Stomach (tissue), 9 donors: ENCODE measurements around the gene KCTD5. TPM values are rescaled to one million over a fixed set of nuclear protein-coding genes. Genes with fewer than 3 reads are reported as not detected.

ENCODE experiments used
- DNase-seq, 2 donors: peaks; one replicate each; pipeline versions ENCODE4 v3.0.0 to v3.0.0-alpha.2; 2013 to 2019
- H3K27ac ChIP-seq, 5 donors: fragments of 200-600 bp in 4 of 5; sonication (generic) in 4 of 5; one replicate each; pipeline ENCODE4 v1.5.1; 2013 to 2019; ENCODE audit warnings: mild to moderate bottlenecking in 1 of 5, moderate library complexity in 1 of 5
- H3K27me3 ChIP-seq, 3 donors: fragments of 200-600 bp; sonication (generic); one replicate each; pipeline ENCODE4 v1.5.1; 2017 to 2019; ENCODE audit warnings: mixed run types in 1 of 3
- H3K36me3 ChIP-seq, 4 donors: fragments of 200-600 bp; sonication (generic); 1 replicate in 3 of 4; 2 replicates in 1 of 4; pipeline ENCODE4 v1.5.1; 2016 to 2019
- H3K4me1 ChIP-seq, 4 donors: fragments of 200-600 bp; sonication (generic); one replicate each; pipeline ENCODE4 v1.5.1; 2016 to 2019
- H3K4me3 ChIP-seq, 4 donors: fragments of 200-600 bp; sonication (generic) in 3 of 4; one replicate each; pipeline ENCODE4 v1.5.1; 2016 to 2019; ENCODE audit warnings: mild to moderate bottlenecking in 1 of 4
- H3K9me3 ChIP-seq, 4 donors: fragments of 200-600 bp; sonication (generic); one replicate each; pipeline ENCODE4 v1.5.1; 2016 to 2019
- EP300 ChIP-seq: sonication (generic); formaldehyde crosslinking; IDR thresholded peaks from one replicate; pipeline ENCODE4 v1.6.1; 2017; ENCODE audit warnings: antibody characterized with exemption
- POLR2A ChIP-seq, 4 donors: fragments of 450-650 bp; IDR thresholded peaks; one replicate each; pipeline ENCODE4 v1.6.1; 2016; ENCODE audit warnings: antibody characterized with exemption in 4 of 4, control low read depth in 2 of 4, mild to moderate bottlenecking in 1 of 4, moderate library complexity in 1 of 4
- POLR2AphosphoS5 ChIP-seq, 3 donors: sonication (generic); formaldehyde crosslinking; IDR thresholded peaks; one replicate each; pipeline ENCODE4 v1.6.1; 2016; ENCODE audit warnings: antibody characterized with exemption in 3 of 3
- WGBS, 5 donors: extraction: QIAGEN DNeasy Blood & Tissue Kit in 3 of 5; methylation state at CpG; one replicate each; pipeline versions ENCODE4 v1.1.5 to v1.1.7; 2013 to 2018; 5-methylcytosine and 5-hydroxymethylcytosine counted together
- intact Hi-C: fragments of 100-400 bp; cut with DNase I; formaldehyde crosslinking; loops from one replicate; pipeline ENCODE4 v1.15.1; 2023; ENCODE audit warnings: low total_unique reads
- polyA plus RNA-seq, 3 donors: library from polyadenylated mRNA; stranded (reverse); fragments of 200-250 nt; gene quantifications; one replicate each; pipeline ENCODE4 v1.2.3, GENCODE V29; 2013
- total RNA-seq, 5 donors: library from RNA; depleted of rRNA; stranded (reverse); fragments of >200 nt; gene quantifications; one replicate each; pipeline versions ENCODE4 v1.1.0 to v1.2.3, GENCODE V29; 2014 to 2016
- TF ChIP-seq, protein P1 (sequence below), 7 experiments: fragments of 450-650 bp in 4 of 7; fragments of 200-600 bp in 3 of 7; sonication (generic) in 3 of 7; IDR thresholded peaks; one replicate each; pipeline ENCODE4 v1.5.1; 2016 to 2019; ENCODE audit warnings: antibody characterized with exemption in 7 of 7, control low read depth in 2 of 7, mild to moderate bottlenecking in 1 of 7
- donor health status: healthy with polysubstance abuse.
- donor health status: Bipolar disorder and iron deficiency.
- donor health status: healthy.

The KCTD5 gene
- total and polyA plus RNA-seq, 8 donors, result 0.89 to 45.6 (median 24.7) TPM

DNA sequence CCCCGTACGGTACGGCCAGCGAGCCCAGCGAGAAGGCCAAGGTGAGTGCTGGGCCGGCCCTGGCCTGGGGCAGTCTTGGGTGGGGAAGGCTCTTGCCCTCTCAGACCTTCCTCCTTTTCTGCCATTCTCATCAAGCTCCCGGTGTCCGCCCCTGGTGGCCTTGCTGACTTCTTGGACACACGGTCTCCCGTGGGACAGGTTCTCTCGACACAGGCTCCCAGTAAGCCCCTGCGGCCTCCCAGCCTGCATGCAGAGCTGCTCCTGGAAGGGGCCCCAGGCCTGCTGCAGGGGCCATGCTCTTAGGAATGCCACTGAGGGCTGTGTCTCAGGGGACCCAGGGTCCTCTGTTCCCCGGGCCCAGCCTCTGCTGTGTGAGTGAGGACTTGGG, 20.1 kb downstream of the KCTD5 start:
- H3K9me3 ChIP-seq, result no peaks in the 10 kb centered on the region
- H3K27ac ChIP-seq, result no peak overlapping the region
- no peak for TF ChIP-seq POLR2A (IDR thresholded peaks at IDR 0.05)
- TF ChIP-seq, protein P1, sequence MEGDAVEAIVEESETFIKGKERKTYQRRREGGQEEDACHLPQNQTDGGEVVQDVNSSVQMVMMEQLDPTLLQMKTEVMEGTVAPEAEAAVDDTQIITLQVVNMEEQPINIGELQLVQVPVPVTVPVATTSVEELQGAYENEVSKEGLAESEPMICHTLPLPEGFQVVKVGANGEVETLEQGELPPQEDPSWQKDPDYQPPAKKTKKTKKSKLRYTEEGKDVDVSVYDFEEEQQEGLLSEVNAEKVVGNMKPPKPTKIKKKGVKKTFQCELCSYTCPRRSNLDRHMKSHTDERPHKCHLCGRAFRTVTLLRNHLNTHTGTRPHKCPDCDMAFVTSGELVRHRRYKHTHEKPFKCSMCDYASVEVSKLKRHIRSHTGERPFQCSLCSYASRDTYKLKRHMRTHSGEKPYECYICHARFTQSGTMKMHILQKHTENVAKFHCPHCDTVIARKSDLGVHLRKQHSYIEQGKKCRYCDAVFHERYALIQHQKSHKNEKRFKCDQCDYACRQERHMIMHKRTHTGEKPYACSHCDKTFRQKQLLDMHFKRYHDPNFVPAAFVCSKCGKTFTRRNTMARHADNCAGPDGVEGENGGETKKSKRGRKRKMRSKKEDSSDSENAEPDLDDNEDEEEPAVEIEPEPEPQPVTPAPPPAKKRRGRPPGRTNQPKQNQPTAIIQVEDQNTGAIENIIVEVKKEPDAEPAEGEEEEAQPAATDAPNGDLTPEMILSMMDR (IDR thresholded peaks at IDR 0.05), result no peak
- TF ChIP-seq POLR2AphosphoS5 (IDR thresholded peaks at IDR 0.05), result no peak
- no peak for TF ChIP-seq EP300
- 93 to 99% (median 95%) methylated on average over 8 to 13 of the region's 13 CpGs for WGBS, 5 donors
- peaks cover 84 to 100% (median 100%) of the 10 kb centered on the region in 4 donors for H3K36me3 ChIP-seq
- no peak for DNase-seq
- no peak overlapping the region for H3K4me3 ChIP-seq
- H3K4me1 ChIP-seq, result peaks cover 0 to 7% (median 0%) of the 10 kb centered on the region in 4 donors
- no peaks in the 10 kb centered on the region for H3K27me3 ChIP-seq
- intact Hi-C loops, result no loop called here

DNA sequence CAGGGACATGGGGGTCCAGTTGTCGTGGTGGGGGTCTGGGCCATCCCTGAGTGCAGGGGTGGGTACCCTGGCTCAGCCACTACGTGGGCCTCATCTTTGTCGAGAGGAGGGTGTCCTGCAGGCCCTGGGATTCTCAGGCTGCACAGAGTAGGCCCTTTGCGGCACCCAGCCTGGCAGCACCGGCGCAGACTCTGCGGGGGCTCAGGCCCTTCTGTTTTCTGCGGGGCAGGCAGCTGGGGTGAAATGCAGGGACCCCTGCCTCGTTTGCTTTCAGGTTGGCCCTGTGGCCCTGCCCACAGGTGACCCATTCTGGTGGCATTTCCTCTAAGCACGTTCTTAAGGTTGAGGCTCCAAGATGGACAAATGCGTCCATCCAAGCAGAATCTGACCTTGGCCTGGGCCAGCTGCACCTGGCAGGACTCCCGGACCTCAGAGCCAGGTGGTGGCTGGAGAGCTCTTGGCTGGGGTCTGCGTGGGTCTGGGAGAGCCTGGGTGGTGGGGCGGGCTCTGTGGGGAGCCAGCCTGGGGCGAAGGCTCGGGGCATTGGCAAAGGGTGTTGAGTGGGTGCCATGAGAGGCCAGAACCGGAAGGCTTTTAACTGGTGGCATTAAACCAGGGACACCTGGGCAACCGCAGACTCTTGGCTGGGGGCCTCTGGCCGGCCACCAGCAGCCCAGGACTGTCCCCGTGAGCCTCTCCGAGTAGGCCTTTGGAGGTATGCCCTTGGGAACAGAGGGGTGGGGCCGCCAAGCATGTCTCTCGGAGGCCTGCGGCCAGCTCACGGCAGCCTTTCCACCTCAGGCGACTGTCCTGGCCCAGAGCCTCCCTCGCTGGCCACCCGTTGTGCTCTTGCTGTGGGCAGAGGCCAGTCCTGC, 20.8 kb downstream of the KCTD5 start:
- DNase-seq, result peak in 1 of 2 donors; percentile 71
- WGBS, 5 donors, result 86 to 92% (median 90%) methylated on average over 8 to 28 of the region's 28 CpGs
- peaks cover 84 to 100% (median 100%) of the 10 kb centered on the region in 4 donors for H3K36me3 ChIP-seq
- intact Hi-C loops, result no loop called here
- H3K4me1 ChIP-seq, result peaks cover 0 to 7% (median 0%) of the 10 kb centered on the region in 4 donors
- H3K4me3 ChIP-seq, result no peak overlapping the region
- no peak overlapping the region for H3K27ac ChIP-seq
- no peaks in the 10 kb centered on the region for H3K27me3 ChIP-seq
- TF ChIP-seq, protein P1 (IDR thresholded peaks at IDR 0.05), result no peak
- no peaks in the 10 kb centered on the region for H3K9me3 ChIP-seq

DNA sequence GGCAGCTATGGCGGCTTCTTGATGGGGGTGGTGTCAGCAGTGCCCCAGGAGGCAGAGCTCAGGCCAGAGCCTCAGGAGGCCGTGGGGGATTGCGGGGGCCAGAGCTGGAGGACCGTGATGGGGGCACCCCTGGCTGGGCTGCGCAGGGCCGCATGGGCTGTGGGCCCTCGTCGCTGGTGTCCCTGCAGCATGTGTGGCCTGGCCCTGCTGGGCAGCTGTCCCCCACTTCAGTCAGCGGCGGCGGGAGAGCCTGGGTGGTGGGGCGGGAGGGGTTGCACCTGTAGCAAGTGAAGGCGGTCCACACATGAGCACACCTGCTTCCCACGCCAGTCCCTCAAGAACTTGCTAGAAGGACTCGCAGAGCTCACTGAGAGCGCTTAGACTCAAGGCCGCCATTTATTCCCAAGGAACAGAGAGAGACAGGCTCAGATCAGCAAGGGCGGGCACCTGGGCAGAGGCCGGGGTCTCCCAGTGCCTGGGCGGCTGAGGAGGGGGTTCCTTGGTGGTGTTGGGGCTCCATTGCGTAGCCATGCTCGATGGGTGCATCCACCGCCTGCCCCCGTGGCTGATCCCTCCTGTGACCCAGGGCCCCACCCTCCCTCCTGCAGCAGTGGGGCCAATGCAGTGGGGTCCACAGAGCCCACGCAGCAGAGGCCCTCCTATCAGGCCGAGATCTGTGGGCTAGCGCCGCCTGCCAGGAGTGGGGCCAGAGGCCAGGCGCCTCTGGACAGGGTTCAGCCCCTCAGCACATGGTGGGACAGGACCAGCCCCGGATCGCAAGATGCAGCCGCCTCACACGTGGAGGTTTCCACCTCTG, 22.1 kb downstream of the KCTD5 start:
- 90 to 96% (median 94%) methylated on average over 25 to 33 of the region's 33 CpGs for WGBS, 5 donors

DNA sequence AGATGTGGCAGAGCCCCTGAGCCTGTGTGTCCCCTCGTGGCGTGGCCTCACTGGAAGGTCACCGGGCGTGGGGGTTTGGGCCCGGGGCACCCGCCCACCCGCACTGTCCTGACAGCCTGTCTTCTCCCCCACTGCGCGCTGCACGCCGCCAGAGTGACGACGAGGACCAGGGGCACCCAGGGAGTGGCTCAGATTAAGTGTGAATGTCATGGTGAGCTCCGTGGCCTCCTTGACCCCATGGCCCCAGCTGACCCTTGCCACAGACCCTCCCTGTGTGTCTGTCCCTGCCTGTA, 22.6 kb downstream of the KCTD5 start:
- 88 to 94% (median 91%) methylated on average over 5 to 14 of the region's 14 CpGs for WGBS, 5 donors
- H3K4me1 ChIP-seq, result peaks cover 0 to 7% (median 0%) of the 10 kb centered on the region in 4 donors
- TF ChIP-seq POLR2A (IDR thresholded peaks at IDR 0.05) (no peak), POLR2AphosphoS5 (IDR thresholded peaks at IDR 0.05) (no peak), EP300 (no peak)
- TF ChIP-seq, protein P1 (IDR thresholded peaks at IDR 0.05), result no peak
- no peaks in the 10 kb centered on the region for H3K9me3 ChIP-seq
- H3K27me3 ChIP-seq, result no peaks in the 10 kb centered on the region
- intact Hi-C loops, result no loop called here
- H3K4me3 ChIP-seq, result no peak overlapping the region
- H3K27ac ChIP-seq, result no peak overlapping the region
- DNase-seq, result no peak
- H3K36me3 ChIP-seq, result peaks cover 74 to 100% (median 100%) of the 10 kb centered on the region in 4 donors

More for the DNA sequence above, 22.1 kb downstream of the KCTD5 start:
- no peak overlapping the region for H3K27ac ChIP-seq
- no peak overlapping the region for H3K4me3 ChIP-seq
- TF ChIP-seq POLR2A (IDR thresholded peaks at IDR 0.05) (no peak), POLR2AphosphoS5 (IDR thresholded peaks at IDR 0.05) (no peak)
- TF ChIP-seq, protein P1 (IDR thresholded peaks at IDR 0.05), result no peak
- peaks cover 80 to 100% (median 100%) of the 10 kb centered on the region in 4 donors for H3K36me3 ChIP-seq
- intact Hi-C loops, result no loop called here
- H3K27me3 ChIP-seq, result no peaks in the 10 kb centered on the region
- DNase-seq, result no peak
- no peaks in the 10 kb centered on the region for H3K9me3 ChIP-seq
- peaks cover 0 to 7% (median 0%) of the 10 kb centered on the region in 4 donors for H3K4me1 ChIP-seq
